HEK293T (cell line): Measurements from ENCODE around the gene FBH1.

ENCODE experiments used
- CTCF ChIA-PET: fragments of 350-600 bp; formaldehyde crosslinking; extraction: SDS; loops from one replicate; lab custom pipeline; 2021; ENCODE audit warnings: antibody characterized with exemption, inconsistent platforms; lab: Yijun Ruan, JAX
- POLR2A ChIA-PET: fragments of 350-600 bp; formaldehyde crosslinking; extraction: SDS; loops from one replicate; lab custom pipeline; 2020; ENCODE audit warnings: antibody characterized with exemption, inconsistent platforms; lab: Yijun Ruan, JAX
- DNase-seq: peaks from one replicate; pipeline ENCODE4 v3.0.0; 2012; ENCODE audit warnings: mixed read lengths; ENCODE audit errors: extremely low spot score
- ARNT ChIP-seq: fragments of 450-650 bp; IDR thresholded peaks from 2 replicates; pipeline ENCODE4 v1.6.1; 2017; ENCODE audit warnings: mild to moderate bottlenecking
- BHLHE40 ChIP-seq: fragments of 450-650 bp; IDR thresholded peaks from 2 replicates; pipeline ENCODE4 v1.6.1; 2016; ENCODE audit warnings: mild to moderate bottlenecking, moderate library complexity, borderline replicate concordance
- CTBP1 ChIP-seq: fragments of 450-650 bp; IDR thresholded peaks from 2 replicates; pipeline ENCODE4 v1.6.1; 2016; ENCODE audit warnings: borderline replicate concordance
- ELF4 ChIP-seq: fragments of 450-650 bp; IDR thresholded peaks from 2 replicates; pipeline ENCODE4 v1.6.1; 2017; ENCODE audit warnings: antibody characterized with exemption
- FOXA1 ChIP-seq: fragments of 450-650 bp; IDR thresholded peaks from 2 replicates; pipeline ENCODE4 v1.6.1; 2016; ENCODE audit warnings: mild to moderate bottlenecking
- FOXK2 ChIP-seq: fragments of 450-650 bp; IDR thresholded peaks from 2 replicates; pipeline ENCODE4 v1.6.1; 2016; ENCODE audit warnings: mild to moderate bottlenecking
- FOXM1 ChIP-seq: fragments of 450-650 bp; IDR thresholded peaks from 2 replicates; pipeline ENCODE4 v1.6.1; 2017; ENCODE audit warnings: mild to moderate bottlenecking, borderline replicate concordance
- HDGF ChIP-seq: fragments of 450-650 bp; IDR thresholded peaks from 2 replicates; pipeline ENCODE4 v1.6.1; 2017; ENCODE audit warnings: antibody characterized with exemption, borderline replicate concordance
- L3MBTL2 ChIP-seq: fragments of 450-650 bp; conservative IDR thresholded peaks from 2 replicates; pipeline ENCODE4 v1.6.1; 2016; ENCODE audit warnings: mild to moderate bottlenecking
- LEF1 ChIP-seq: fragments of 450-650 bp; IDR thresholded peaks from 2 replicates; pipeline ENCODE4 v1.6.1; 2017; ENCODE audit warnings: mild to moderate bottlenecking, borderline replicate concordance
- NFRKB ChIP-seq: fragments of 450-650 bp; IDR thresholded peaks from 2 replicates; pipeline ENCODE4 v1.6.1; 2016; ENCODE audit warnings: mild to moderate bottlenecking, moderate library complexity
- SP1 ChIP-seq: fragments of 450-650 bp; IDR thresholded peaks from 2 replicates; pipeline ENCODE4 v1.6.1; 2017
- SUZ12 ChIP-seq: fragments of 450-650 bp; IDR thresholded peaks from 2 replicates; pipeline ENCODE4 v1.6.1; 2016; ENCODE audit warnings: mild to moderate bottlenecking
- TARDBP ChIP-seq: fragments of 450-650 bp; IDR thresholded peaks from 2 replicates; pipeline ENCODE4 v1.6.1; 2016
- ZNF384 ChIP-seq: fragments of 450-650 bp; IDR thresholded peaks from 2 replicates; pipeline ENCODE4 v1.6.1; 2016
- TF ChIP-seq, protein P1 (sequence below): fragments of 450-650 bp; IDR thresholded peaks from 2 replicates; pipeline ENCODE4 v1.6.1; 2016

Gene FBH1

GRCh38 chr10:5938291-5938690, 48.2 kb downstream of the FBH1 start:
- no peak for TF ChIP-seq SP1
- TF ChIP-seq ZNF384: no peak
- no peak for TF ChIP-seq TARDBP
- no peak for TF ChIP-seq FOXK2
- TF ChIP-seq LEF1: no peak
- TF ChIP-seq NFRKB: no peak
- TF ChIP-seq SUZ12: no peak
- TF ChIP-seq FOXM1: no peak
- TF ChIP-seq BHLHE40: no peak
- no peak for TF ChIP-seq FOXA1
- no peak for TF ChIP-seq ELF4
- TF ChIP-seq, protein P1, sequence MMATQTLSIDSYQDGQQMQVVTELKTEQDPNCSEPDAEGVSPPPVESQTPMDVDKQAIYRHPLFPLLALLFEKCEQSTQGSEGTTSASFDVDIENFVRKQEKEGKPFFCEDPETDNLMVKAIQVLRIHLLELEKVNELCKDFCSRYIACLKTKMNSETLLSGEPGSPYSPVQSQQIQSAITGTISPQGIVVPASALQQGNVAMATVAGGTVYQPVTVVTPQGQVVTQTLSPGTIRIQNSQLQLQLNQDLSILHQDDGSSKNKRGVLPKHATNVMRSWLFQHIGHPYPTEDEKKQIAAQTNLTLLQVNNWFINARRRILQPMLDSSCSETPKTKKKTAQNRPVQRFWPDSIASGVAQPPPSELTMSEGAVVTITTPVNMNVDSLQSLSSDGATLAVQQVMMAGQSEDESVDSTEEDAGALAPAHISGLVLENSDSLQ: no peak
- TF ChIP-seq CTBP1: no peak
- TF ChIP-seq ARNT: no peak
- no peak for TF ChIP-seq L3MBTL2
- no peak for TF ChIP-seq HDGF
- DNase-seq: no peak
- ChIA-PET POLR2A (no interaction called here), CTCF (interaction anchor here (1.6 kb wide), 1 partner anchor 464 kb away, joined by 3 read pairs; no protein-coding TSS in a partner anchor)

DNA sequence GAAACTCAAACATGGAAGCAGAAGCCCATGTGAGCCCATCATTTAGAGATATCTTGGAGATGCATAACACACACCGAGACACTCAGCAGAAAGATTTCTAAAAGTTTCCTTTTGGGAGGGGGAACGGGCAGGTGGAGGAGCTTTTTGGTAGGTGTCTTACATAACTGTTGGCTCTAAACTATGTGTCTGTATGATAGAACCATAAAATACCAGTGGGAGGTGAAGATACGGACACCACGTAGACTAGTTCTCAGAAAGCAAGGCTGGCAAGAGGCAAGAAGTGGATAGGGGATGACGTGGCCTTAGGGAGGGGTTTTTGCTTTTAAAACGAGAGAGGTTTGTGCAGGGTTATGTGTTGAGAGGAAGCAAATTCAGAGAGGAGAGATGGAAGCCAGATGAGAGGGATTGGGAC, 50.8 kb downstream of the FBH1 start:
- TF ChIP-seq FOXA1 (no peak), TARDBP (no peak), L3MBTL2 (no peak), FOXM1 (no peak), SUZ12 (no peak), ELF4 (no peak), ARNT (no peak), FOXK2 (no peak), NFRKB (no peak), BHLHE40 (no peak), CTBP1 (no peak), LEF1 (no peak), SP1 (no peak), ZNF384 (no peak), HDGF (no peak)
- TF ChIP-seq, protein P1: no peak
- DNase-seq: no peak
- CTCF ChIA-PET: no interaction called here
- POLR2A ChIA-PET: no interaction called here

GRCh38 chr10:5941579-5941978, 51.5 kb downstream of the FBH1 start:
- no peak for DNase-seq
- CTCF ChIA-PET: interaction anchor here (0.5 kb wide), 1 partner anchor 15 kb away, joined by 4 read pairs; no protein-coding TSS in a partner anchor
- TF ChIP-seq, protein P1: no peak
- no peak for TF ChIP-seq CTBP1
- no peak for TF ChIP-seq ZNF384
- TF ChIP-seq TARDBP: no peak
- no peak for TF ChIP-seq FOXK2
- TF ChIP-seq SP1: no peak
- POLR2A ChIA-PET: no interaction called here

- ChIA-PET POLR2A (no interaction called here), CTCF (interaction anchor here (0.5 kb wide), 1 partner anchor 15 kb away, joined by 4 read pairs; no protein-coding TSS in a partner anchor)
- TF ChIP-seq FOXK2: no peak
- TF ChIP-seq NFRKB: no peak
- TF ChIP-seq SP1: no peak
- TF ChIP-seq BHLHE40: no peak
- no peak for TF ChIP-seq L3MBTL2
- TF ChIP-seq SUZ12: no peak
- no peak for TF ChIP-seq ZNF384
- TF ChIP-seq ARNT: no peak
- TF ChIP-seq CTBP1: no peak
- no peak for TF ChIP-seq HDGF
- TF ChIP-seq FOXM1: no peak
- no peak for TF ChIP-seq LEF1
- no peak for TF ChIP-seq TARDBP
- TF ChIP-seq ELF4: no peak
- no peak for TF ChIP-seq FOXA1
- TF ChIP-seq, protein P1: no peak
- DNase-seq: no peak
These were observed 52.0 kb downstream of the FBH1 start for GRCh38 chr10:5942001-5942400.

- ChIA-PET CTCF (no interaction called here), POLR2A (no interaction called here)
- DNase-seq: no peak
- TF ChIP-seq LEF1: no peak
These were observed 52.4 kb downstream of the FBH1 start for GRCh38 chr10:5942474-5942873.

DNA sequence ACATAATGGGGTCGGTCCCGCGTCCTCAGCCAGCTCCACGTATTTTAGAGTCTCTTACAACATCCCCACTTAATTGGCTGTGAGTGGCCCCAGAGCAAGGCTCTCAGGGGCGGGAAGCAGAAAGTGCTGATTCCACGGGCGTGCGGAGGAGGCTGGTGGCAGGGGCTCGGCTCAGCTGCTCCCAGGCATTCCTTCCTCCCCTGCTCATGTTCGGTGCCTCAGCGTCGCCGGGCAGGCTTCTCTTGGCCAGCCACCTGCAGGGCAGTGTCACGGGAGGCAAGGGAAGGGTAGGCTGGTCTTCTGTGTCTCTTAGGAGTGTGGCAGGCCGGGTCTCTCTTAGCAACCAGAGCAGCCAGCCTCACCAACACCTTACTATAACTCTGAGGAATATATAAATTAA, 53.5 kb downstream of the FBH1 start:
- ChIA-PET CTCF (no interaction called here), POLR2A (no interaction called here)
- no peak for DNase-seq
- TF ChIP-seq FOXK2 (no peak), HDGF (no peak), FOXA1 (no peak), SUZ12 (no peak), L3MBTL2 (no peak), ELF4 (no peak), ZNF384 (no peak), TARDBP (no peak), LEF1 (no peak), SP1 (no peak), CTBP1 (no peak), BHLHE40 (no peak), ARNT (no peak), NFRKB (no peak), FOXM1 (no peak)
- TF ChIP-seq, protein P1: no peak
